Measurements from ENCODE around the gene AURKB. TPM values are rescaled to one million over a fixed set of nuclear protein-coding genes. Genes with fewer than 3 reads are reported as not detected.

AURKB gene
- total and polyA plus RNA-seq, 2 of the 13 experiments (the other 11 are each of a cell fraction or from before 2014, with no cell fraction given) = 29.5 to 75.3 TPM

GRCh38 chr17:8210761-8211458 is 535 bp upstream of the AURKB start (continued):
- TF ChIP-seq HIC2 (CRISPR knock-in tag; IDR thresholded peaks at IDR 0.05; ENCODE audit: low read depth) = no peak
- TF ChIP-seq ZFAT (CRISPR knock-in tag; conservative IDR thresholded peaks at IDR 0.05) = no peak
- TF ChIP-seq ZBTB2 (CRISPR knock-in tag; IDR thresholded peaks at IDR 0.05; ENCODE audit: low read depth) = no peak
- TF ChIP-seq ZNF710 (CRISPR knock-in tag; IDR thresholded peaks at IDR 0.05; ENCODE audit: borderline replicate concordance) = no peak
- no peak for TF ChIP-seq PCBP2 (optimal IDR thresholded peaks at IDR 0.05; ENCODE audit: low read depth, low read length, poor library complexity, severe bottlenecking)
- no peak for TF ChIP-seq ZMAT3 (CRISPR knock-in tag; conservative IDR thresholded peaks at IDR 0.05)
- TF ChIP-seq ZNF605 (CRISPR knock-in tag; IDR thresholded peaks at IDR 0.05) = no peak
- TF ChIP-seq ZNF224 (CRISPR knock-in tag; IDR thresholded peaks at IDR 0.05) = no peak
- TF ChIP-seq KDM5A (IDR thresholded peaks at IDR 0.05; ENCODE audit: borderline replicate concordance, low read length) = 0 out of 2 replicates have a peak, but pooled peaks have one; percentile 17
- TF ChIP-seq LRRFIP1 (CRISPR knock-in tag; conservative IDR thresholded peaks at IDR 0.05) = no peak
- no peak for TF ChIP-seq BRCA1 (CRISPR knock-in tag; IDR thresholded peaks at IDR 0.05)
- TF ChIP-seq DR1 (CRISPR knock-in tag; IDR thresholded peaks at IDR 0.05) = no peak
- TF ChIP-seq ZNF615 (CRISPR knock-in tag; IDR thresholded peaks at IDR 0.05; ENCODE audit: borderline replicate concordance) = no peak
- TF ChIP-seq GLI4 (CRISPR knock-in tag; IDR thresholded peaks at IDR 0.05; ENCODE audit: borderline replicate concordance) = no peak
- no peak for TF ChIP-seq ZBED4 (CRISPR knock-in tag; IDR thresholded peaks at IDR 0.05; ENCODE audit: borderline replicate concordance)
- TF ChIP-seq ZNF879 (CRISPR knock-in tag; IDR thresholded peaks at IDR 0.05) = no peak
- no peak for TF ChIP-seq ZSCAN22 (CRISPR knock-in tag; IDR thresholded peaks at IDR 0.05)

Data from HepG2 (cell line).